Bone marrow (tissue), 2 donors: Measurements from ENCODE around the gene ARG2.
A peak's percentile ranks its signal among the peaks of the same experiment; 100 is the strongest.
"Not testable (repeated sequence)": the region's sequence is repeated elsewhere in the genome, so short reads cannot be mapped to it uniquely, and the experiment has no call there.

ENCODE experiments used
- DNase-seq, 2 donors: peaks; one replicate each; lab custom pipeline; 2025; lab: John Stamatoyannopoulos, UW

The ARG2 gene

DNA sequence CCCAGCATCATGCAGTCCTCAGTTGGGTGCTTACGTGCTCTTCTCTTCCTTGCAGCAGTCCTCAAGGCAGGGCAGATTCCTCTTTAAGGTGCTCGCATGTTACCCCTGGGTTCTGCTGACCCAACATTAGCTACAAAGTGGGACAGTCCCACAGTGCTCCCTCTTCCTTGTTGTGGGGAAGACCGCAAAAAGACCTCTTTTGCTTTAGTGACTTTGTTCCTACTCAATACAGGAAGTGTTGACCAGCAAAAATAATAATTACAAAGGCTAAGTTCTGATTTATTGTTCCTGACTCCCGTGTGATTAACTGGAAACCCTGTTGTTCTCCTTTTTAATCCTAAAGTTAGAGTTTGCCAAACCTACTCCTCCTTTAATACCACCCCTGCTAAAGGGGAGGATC, 33.4 kb upstream of the ARG2 start:
- no peak for DNase-seq

GRCh38 chr14:67589204-67589770, 30.4 kb upstream of the ARG2 start:
- no peak for DNase-seq

DNA sequence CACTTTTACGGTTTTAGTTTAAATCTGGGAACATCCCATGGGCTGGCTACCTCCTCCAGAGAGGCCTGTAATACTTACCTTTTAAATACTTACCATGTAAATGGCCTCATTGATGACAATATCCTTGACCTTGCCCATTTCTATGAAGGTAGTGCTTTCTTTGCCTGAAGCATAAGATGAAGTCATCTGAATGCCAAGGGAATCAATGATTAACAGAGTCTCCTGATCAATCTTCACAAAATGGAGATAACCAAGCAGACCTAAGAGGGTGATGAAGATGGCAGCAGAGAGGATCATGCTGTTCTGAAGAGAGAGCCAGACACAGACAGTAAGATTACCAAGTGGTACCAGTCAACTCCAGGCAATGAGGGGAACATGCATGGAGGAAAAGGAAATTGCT, 26.1 kb upstream of the ARG2 start:
- DNase-seq, result not testable (repeated sequence)

DNA sequence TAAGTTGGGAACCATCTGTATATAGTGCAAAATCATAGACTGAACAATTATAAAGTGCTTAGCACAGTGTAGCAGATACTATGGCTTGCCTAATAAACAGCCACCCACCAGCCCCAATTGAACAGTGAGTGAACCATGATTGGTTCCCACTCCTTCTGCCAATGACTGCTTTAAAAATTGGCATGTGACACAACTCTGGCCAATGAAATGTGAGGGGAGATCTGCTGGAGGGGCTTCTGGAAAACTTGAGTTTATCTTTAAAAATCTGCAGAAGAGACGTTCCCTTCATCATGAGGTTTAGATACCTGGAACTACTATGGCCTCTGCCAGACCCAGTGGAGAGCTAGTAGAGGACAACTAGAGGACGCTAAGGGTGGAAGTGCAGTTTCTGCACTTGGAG, 24.3 kb upstream of the ARG2 start:
- DNase-seq, result no peak

GRCh38 chr14:67599698-67600561, 19.8 kb upstream of the ARG2 start, which contains the start of gene PIGH:
Gene PIGH, minus strand, starts transcription at chr14:67600268. Its CDS starts 65 bp downstream, at chr14:67600203.
- peak; percentile 75 to 78 for DNase-seq

DNA sequence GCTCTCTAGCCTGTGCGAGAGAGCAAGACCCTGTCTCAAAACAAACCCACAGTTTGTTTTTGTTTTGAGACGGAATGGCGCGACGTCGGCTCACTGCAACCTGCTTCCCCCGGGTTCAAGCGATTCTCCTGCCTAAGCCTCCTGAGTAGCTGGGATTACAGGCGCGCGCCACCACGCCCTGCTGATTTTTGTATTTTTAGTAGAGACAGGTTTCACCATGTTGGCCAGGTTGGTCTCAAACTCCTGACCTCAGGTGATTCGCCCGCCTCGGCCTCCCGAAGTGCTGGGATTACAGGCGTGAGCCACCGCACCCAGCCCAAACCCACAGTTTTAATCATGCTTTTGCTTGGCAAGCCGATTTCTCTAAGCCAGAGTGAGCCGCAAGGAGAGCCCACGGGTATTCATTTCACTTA, 19.2 kb upstream of the ARG2 start:
- DNase-seq, result not testable (repeated sequence)

- no peak for DNase-seq
These were observed 17.6 kb upstream of the ARG2 start for GRCh38 chr14:67602076-67602475.

DNA sequence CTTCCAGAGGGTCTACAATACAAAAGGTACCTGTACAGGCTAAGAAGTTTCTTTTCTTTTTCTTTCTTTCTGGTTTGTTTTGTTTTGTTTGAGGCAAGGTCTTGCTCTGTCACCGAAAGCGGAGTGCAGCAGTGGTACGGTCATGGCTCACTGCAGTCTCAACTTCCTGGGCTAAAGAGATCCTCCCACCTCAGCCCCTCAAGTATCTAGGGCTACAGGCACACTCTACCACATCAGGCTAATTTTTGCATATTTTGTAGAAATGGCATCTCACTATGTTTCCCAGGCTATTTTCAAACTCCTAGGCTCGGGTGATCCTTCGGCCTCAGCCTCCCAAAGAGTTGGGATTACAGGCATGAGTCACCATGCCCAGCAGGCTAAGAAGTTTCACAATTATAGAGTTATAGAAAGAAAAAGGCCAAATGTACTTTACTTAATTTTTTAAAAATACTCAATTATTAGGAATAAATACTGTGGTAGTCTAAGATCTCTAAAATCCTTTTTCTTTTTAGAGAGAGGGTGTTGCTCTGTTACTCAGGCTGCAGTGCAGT, 16.6 kb upstream of the ARG2 start:
- no peak for DNase-seq

GRCh38 chr14:67607646-67608045, 12.1 kb upstream of the ARG2 start:
- no peak for DNase-seq

- DNase-seq, result no peak
These were observed 9.9 kb upstream of the ARG2 start for GRCh38 chr14:67609642-67610310.

DNA sequence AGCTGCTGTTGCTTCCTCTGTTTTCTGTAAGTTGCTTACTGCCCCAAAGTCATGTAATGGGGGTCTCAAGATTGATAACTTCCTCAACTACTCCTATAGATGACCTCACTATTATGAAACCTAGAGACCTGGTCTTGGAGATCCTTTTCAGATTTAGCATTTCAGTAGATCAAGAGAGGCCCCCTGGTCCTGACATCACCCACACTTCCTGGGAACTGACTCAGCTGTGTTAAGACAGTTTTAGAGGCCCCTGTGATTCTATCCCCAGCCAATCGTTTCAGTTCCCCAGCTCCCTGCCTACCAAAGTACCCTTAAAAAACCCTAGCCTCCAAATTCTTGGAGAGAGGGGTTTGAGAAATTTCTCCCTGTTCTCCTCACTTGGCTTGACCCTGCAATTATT, 9.2 kb upstream of the ARG2 start:
- DNase-seq, result no peak

- DNase-seq, result peak in 1 of 2 donors; percentile 38
These were observed 1.1 kb upstream of the ARG2 start for GRCh38 chr14:67618617-67619063.

GRCh38 chr14:67620217-67620785, 581 bp downstream of the ARG2 start:
- DNase-seq, result no peak

DNA sequence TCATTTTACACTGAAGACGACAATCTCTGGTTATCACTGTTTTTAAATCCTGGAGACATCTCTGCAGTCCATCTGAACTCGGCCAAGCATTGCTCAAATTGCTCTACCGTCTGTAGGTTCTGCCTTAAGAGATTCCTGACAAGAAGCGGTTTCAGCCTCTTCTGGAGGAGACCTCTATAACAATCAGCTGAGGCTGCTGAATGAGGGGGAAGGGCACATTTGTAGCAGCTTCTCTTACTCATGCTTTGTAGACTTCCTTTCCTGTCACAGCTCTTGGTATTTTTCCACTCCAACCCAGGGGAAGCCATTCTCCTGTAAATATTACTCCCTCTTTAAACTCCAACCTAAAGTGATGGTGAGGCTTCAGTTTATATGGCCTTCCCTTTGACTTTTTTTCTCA, 3.0 kb downstream of the ARG2 start:
- DNase-seq, result peak in 1 of 2 donors; percentile 73

- no peak for DNase-seq
These were observed 3.4 kb downstream of the ARG2 start for GRCh38 chr14:67623114-67623513.

DNA sequence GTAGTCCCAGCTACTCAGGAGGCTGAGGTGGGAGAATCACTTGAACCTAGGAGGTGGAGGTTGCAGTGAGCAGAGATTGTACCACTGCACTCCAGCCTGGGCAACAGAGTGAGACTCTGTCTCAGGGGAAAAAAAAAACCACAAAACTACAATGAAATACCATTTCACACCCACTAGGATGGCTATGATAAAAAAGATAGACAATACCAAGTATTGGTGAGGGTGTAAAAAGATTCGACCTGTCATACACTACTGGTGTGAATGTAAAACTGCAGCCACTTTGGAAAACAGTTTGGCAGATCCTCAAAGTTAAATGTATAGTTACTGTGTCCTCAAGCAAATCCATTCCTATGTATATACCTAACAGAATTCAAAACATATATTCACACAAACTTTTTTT, 6.4 kb downstream of the ARG2 start:
- DNase-seq, result not testable (repeated sequence)

- no peak for DNase-seq
These were observed 7.8 kb downstream of the ARG2 start for GRCh38 chr14:67627519-67627918.

DNA sequence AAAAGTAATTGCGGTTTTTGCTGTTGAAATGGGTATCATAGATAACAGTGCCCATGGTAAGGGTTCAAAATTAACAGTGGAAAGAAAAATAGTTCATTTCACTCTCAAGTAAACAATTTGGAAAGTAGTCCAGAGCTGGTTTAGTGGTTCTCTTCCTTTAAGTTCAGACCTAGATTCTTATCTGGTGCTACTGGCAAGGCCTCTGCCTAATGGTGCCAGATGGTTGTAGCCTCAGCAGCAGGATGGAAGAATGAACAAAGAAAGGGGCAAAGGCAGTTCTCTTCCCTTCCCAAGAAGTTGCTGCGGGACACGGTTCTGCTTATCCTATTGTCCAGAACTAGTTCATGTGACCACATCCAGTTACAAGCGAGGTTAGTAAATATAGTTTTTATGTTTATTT, 10.5 kb downstream of the ARG2 start:
- DNase-seq, result no peak

GRCh38 chr14:67630938-67631337, 11.2 kb downstream of the ARG2 start:
- DNase-seq, result no peak

GRCh38 chr14:67633451-67634147, 13.9 kb downstream of the ARG2 start:
- DNase-seq, result no peak

- no peak for DNase-seq
These were observed 16.7 kb downstream of the ARG2 start for GRCh38 chr14:67636361-67636919.
